Loucy (cell line): ENCODE data around the gene JAM3.

Experiments
- H2AFZ ChIP-seq: fragments of 200-600 bp; sonication (generic); 2 replicates; pipeline ENCODE4 v1.6.0; 2016; ENCODE audit warnings: antibody characterized with exemption, mild to moderate bottlenecking, low read length, moderate library complexity
- H3F3A ChIP-seq: fragments of 200-600 bp; 2 replicates; pipeline ENCODE4 v1.6.0; 2016; ENCODE audit warnings: antibody characterized with exemption, low read depth, mild to moderate bottlenecking
- H3K27me3 ChIP-seq: fragments of 200-600 bp; sonication (generic); 2 replicates; pipeline ENCODE4 v1.6.1; 2014; ENCODE audit warnings: low read length, mild to moderate bottlenecking; ENCODE audit not compliant: insufficient read depth, poor library complexity, severe bottlenecking
- H3K36me3 ChIP-seq: fragments of 200-600 bp; sonication (generic); 2 replicates; pipeline ENCODE4 v1.6.1; 2016; ENCODE audit warnings: low read length; ENCODE audit not compliant: insufficient read depth
- H3K4me1 ChIP-seq: fragments of 200-600 bp; sonication (generic); 2 replicates; pipeline ENCODE4 v1.5.1; 2014; ENCODE audit warnings: low read length, mild to moderate bottlenecking; ENCODE audit not compliant: insufficient read depth, poor library complexity, severe bottlenecking
- H3K4me2 ChIP-seq: fragments of 200-600 bp; sonication (generic); 2 replicates; pipeline ENCODE4 v1.6.0; 2014; ENCODE audit warnings: antibody characterized with exemption, low read length, low read depth, mild to moderate bottlenecking; ENCODE audit not compliant: poor library complexity, severe bottlenecking
- H3K4me3 ChIP-seq: fragments of 200-600 bp; sonication (generic); 2 replicates; pipeline ENCODE4 v1.5.1; 2014; ENCODE audit warnings: low read length, mild to moderate bottlenecking, mixed read lengths; ENCODE audit not compliant: poor library complexity, severe bottlenecking
- H3K79me2 ChIP-seq: fragments of 200-600 bp; sonication (generic); 2 replicates; pipeline ENCODE4 v1.6.1; 2014; ENCODE audit warnings: low read length; ENCODE audit not compliant: insufficient read depth
- H3K9ac ChIP-seq: fragments of 200-600 bp; sonication (generic); 2 replicates; pipeline ENCODE4 v1.6.0; 2014; ENCODE audit warnings: mild to moderate bottlenecking, low read depth, low read length, moderate library complexity; ENCODE audit not compliant: poor library complexity, severe bottlenecking
- H3K9me2 ChIP-seq: fragments of 200-600 bp; sonication (generic); replicated peaks from 2 replicates; pipeline ENCODE4 v1.6.1; 2016; ENCODE audit warnings: low read depth, low read length, mixed read lengths
- H3K9me3 ChIP-seq: fragments of 200-600 bp; sonication (generic); 2 replicates; pipeline ENCODE4 v1.6.1; 2014; ENCODE audit warnings: mild to moderate bottlenecking, antibody characterized with exemption, low read length, low read depth; ENCODE audit not compliant: insufficient read depth
- H4K20me1 ChIP-seq: fragments of 200-600 bp; sonication (generic); 2 replicates; pipeline ENCODE4 v1.6.0; 2014; ENCODE audit warnings: antibody characterized with exemption, low read length, mild to moderate bottlenecking; ENCODE audit not compliant: insufficient read depth, poor library complexity, severe bottlenecking
- EZH2phosphoT487 ChIP-seq: fragments of 200-600 bp; IDR thresholded peaks from 2 replicates; pipeline ENCODE4 v1.6.1; 2018; ENCODE audit warnings: antibody characterized with exemption, mild to moderate bottlenecking, moderate library complexity, borderline replicate concordance
- TF ChIP-seq, protein P1 (sequence below): fragments of 200-600 bp; sonication (generic); conservative IDR thresholded peaks from 2 replicates; pipeline ENCODE4 v1.5.1; 2014; ENCODE audit warnings: mild to moderate bottlenecking, antibody characterized with exemption, low read length

JAM3 gene

DNA sequence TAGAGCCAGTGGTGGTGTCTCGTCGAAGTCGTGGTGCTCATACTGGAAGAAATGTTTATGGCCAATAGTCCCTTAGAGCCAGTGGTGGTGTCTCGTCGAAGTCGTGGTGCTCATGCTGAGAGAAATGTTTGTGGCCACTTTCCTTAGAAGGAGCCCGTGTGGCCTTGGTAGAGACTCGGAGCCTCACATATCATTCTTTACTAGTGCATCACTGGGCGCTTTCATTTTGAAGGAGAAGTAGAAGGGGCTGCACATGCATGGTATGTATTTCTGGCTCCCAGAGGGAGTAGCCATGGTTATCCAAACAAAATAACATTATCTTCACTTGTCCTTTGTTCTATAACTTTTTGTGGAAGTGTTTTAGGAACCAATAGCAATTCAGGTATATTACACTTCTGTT is 69.5 kb downstream of the JAM3 start:
- Histone ChIP-seq H3K4me2 (no peak overlapping the region), H3K79me2 (no peaks in the 10 kb centered on the region), H3F3A (no peaks in the 10 kb centered on the region), H3K36me3 (no peaks in the 10 kb centered on the region), H3K4me1 (no peaks in the 10 kb centered on the region), H3K27me3 (no peaks in the 10 kb centered on the region), H4K20me1 (no peaks in the 10 kb centered on the region), H3K9ac (no peak overlapping the region), H2AFZ (no peak overlapping the region), H3K9me2 (no peaks in the 10 kb centered on the region), H3K9me3 (peaks cover 7% of the 10 kb centered on the region; the same call in 1 of the 2 replicates), H3K4me3 (no peak overlapping the region)
- no peak for TF ChIP-seq EZH2phosphoT487
- TF ChIP-seq, protein P1, sequence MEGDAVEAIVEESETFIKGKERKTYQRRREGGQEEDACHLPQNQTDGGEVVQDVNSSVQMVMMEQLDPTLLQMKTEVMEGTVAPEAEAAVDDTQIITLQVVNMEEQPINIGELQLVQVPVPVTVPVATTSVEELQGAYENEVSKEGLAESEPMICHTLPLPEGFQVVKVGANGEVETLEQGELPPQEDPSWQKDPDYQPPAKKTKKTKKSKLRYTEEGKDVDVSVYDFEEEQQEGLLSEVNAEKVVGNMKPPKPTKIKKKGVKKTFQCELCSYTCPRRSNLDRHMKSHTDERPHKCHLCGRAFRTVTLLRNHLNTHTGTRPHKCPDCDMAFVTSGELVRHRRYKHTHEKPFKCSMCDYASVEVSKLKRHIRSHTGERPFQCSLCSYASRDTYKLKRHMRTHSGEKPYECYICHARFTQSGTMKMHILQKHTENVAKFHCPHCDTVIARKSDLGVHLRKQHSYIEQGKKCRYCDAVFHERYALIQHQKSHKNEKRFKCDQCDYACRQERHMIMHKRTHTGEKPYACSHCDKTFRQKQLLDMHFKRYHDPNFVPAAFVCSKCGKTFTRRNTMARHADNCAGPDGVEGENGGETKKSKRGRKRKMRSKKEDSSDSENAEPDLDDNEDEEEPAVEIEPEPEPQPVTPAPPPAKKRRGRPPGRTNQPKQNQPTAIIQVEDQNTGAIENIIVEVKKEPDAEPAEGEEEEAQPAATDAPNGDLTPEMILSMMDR, result no peak

DNA sequence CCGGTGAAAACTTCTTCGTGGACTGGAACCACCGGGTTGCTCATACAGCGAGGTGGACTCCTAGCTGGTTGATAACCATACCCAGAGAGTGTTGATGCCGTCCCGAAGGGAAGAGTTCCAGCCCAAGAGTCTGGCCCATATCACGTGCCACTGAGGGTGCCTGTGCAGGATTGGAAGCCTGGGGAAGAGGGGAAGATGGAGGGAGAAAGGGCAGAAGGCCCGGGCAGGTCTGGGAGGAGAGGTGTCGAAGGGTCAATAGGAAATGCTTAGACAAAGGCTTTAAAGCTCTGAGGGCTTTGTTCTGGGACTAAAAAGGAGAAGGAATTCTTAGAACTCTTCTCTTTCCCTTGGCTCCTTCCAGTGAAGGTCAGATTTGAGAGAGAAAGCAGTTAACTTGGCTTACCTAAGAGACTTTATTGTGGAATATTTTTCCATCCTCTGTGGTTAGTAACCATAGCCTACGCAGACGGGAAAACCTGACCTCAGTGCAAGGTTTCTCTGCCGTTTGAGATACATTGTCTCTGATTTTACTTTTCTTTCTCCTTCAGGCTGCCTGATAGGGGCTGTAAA is 70.5 kb downstream of the JAM3 start:
- Histone ChIP-seq H3K9ac (no peak overlapping the region), H3K4me3 (no peak overlapping the region), H4K20me1 (no peaks in the 10 kb centered on the region), H3F3A (no peaks in the 10 kb centered on the region), H3K4me2 (no peak overlapping the region), H3K9me3 (peaks cover under 1% of the 10 kb centered on the region; the same call in 1 of the 2 replicates), H3K79me2 (no peaks in the 10 kb centered on the region), H3K9me2 (no peaks in the 10 kb centered on the region), H3K36me3 (no peaks in the 10 kb centered on the region), H3K27me3 (no peaks in the 10 kb centered on the region), H2AFZ (no peak overlapping the region), H3K4me1 (no peaks in the 10 kb centered on the region)
- TF ChIP-seq EZH2phosphoT487, result no peak
- TF ChIP-seq, protein P1, result no peak

DNA sequence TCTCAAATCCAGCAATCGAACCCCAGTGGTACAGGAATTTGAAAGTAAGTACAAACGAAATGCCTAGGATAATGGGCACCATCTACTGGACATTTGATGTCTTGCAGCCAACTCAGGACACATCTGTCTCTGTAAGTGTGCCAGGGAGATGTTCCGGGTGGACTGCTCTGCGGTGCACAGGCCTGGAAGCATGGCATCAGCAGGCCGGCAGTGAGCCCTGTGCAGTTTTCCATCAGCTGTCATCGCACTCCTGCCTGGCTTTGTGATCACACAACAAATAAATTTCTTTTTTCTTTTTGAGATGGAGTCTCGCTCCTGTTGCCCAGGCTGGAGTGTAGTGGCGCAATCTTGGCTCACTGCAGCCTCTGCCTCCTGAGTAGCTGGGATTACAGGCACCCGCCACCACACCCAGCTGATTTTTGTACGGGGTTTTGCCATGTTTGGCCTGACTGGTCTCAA is 71.0 kb downstream of the JAM3 start:
- H3K4me3 ChIP-seq, result no peak overlapping the region
- H3K9ac ChIP-seq, result no peak overlapping the region
- H3K36me3 ChIP-seq, result 0 out of 2 replicates have a peak, but pooled peaks cover 1% of the 10 kb centered on the region
- TF ChIP-seq, protein P1, result peak; percentile 85
- no peak for TF ChIP-seq EZH2phosphoT487
- H3K4me2 ChIP-seq, result no peak overlapping the region
- H3K9me2 ChIP-seq, result no peaks in the 10 kb centered on the region
- H3F3A ChIP-seq, result no peaks in the 10 kb centered on the region
- no peaks in the 10 kb centered on the region for H3K4me1 ChIP-seq
- no peaks in the 10 kb centered on the region for H3K27me3 ChIP-seq
- no peaks in the 10 kb centered on the region for H4K20me1 ChIP-seq
- H3K9me3 ChIP-seq, result no peaks in the 10 kb centered on the region; the same call in 1 of the 2 replicates
- H3K79me2 ChIP-seq, result no peaks in the 10 kb centered on the region
- H2AFZ ChIP-seq, result no peak overlapping the region
